Keratinocyte (primary cell): ENCODE measurements around the gene DOCK7.

Experiments
- EZH2 ChIP-seq: IDR thresholded peaks from one replicate; pipeline ENCODE4 v1.6.1; 2012; ENCODE audit warnings: inconsistent platforms, mild to moderate bottlenecking, low read length, moderate library complexity
- TF ChIP-seq, protein P1 (sequence below), 3 experiments: IDR thresholded peaks in 1 of 3; conservative IDR thresholded peaks in 1 of 3; optimal IDR thresholded peaks in 1 of 3; 2 replicates in 2 of 3; 3 replicates in 1 of 3; pipeline versions ENCODE3 to v1.5.1; 2011; ENCODE audit warnings: low read length in 3 of 3, mild to moderate bottlenecking in 3 of 3, moderate library complexity in 2 of 3, control low read depth in 1 of 3, inconsistent platforms in 1 of 3; ENCODE audit not compliant: insufficient read depth in 2 of 3; ENCODE audit errors: extremely low read depth in 1 of 3

DNA sequence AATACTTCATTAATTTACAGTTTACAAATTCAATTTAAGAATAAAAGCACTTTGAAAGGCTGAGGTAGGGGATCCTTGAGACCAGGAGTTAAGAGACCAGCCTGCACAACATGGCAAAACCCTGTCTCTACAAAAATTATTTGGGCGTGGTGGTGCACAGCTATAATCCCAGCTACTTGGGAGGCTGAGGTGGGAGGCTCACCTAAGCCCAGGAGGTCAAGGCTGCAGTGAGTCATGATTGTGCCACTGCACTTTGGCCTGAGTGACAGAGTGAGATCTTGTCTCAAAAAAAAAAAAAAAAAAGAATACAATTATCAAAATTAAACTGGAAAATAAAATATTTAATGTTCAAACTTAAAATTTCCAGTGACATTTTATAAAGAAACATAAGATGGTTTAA is 179.2 kb downstream of the DOCK7 start:
- TF ChIP-seq, protein P1, sequence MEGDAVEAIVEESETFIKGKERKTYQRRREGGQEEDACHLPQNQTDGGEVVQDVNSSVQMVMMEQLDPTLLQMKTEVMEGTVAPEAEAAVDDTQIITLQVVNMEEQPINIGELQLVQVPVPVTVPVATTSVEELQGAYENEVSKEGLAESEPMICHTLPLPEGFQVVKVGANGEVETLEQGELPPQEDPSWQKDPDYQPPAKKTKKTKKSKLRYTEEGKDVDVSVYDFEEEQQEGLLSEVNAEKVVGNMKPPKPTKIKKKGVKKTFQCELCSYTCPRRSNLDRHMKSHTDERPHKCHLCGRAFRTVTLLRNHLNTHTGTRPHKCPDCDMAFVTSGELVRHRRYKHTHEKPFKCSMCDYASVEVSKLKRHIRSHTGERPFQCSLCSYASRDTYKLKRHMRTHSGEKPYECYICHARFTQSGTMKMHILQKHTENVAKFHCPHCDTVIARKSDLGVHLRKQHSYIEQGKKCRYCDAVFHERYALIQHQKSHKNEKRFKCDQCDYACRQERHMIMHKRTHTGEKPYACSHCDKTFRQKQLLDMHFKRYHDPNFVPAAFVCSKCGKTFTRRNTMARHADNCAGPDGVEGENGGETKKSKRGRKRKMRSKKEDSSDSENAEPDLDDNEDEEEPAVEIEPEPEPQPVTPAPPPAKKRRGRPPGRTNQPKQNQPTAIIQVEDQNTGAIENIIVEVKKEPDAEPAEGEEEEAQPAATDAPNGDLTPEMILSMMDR (optimal IDR thresholded peaks at IDR 0.05 in 1 of 3, IDR thresholded peaks at IDR 0.05 in 1 of 3, conservative IDR thresholded peaks at IDR 0.05 in 1 of 3; ENCODE audit: extremely low read depth in 1 of 3, insufficient read depth in 2 of 3, low read length in 3 of 3) = no peak
- TF ChIP-seq EZH2 = no peak
